Neuronal stem cell (in vitro differentiated cells): ENCODE measurements around the gene COX14.
A peak's percentile ranks its signal among the peaks of the same experiment; 100 is the strongest.

Experiments used
- DNase-seq: peaks from one replicate; pipeline ENCODE4 v3.0.0-alpha.2; 2013; ENCODE audit warnings: low spot score
- H2AFZ ChIP-seq: one replicate; pipeline ENCODE4 v1.6.1; 2013; ENCODE audit warnings: mild to moderate bottlenecking, low read length, inconsistent platforms
- H2AK5ac ChIP-seq: 2 replicates; pipeline ENCODE4 v1.6.1; 2013; ENCODE audit warnings: low read depth, mild to moderate bottlenecking, inconsistent platforms, low read length, moderate library complexity, mixed read lengths
- H2BK120ac ChIP-seq: 2 replicates; pipeline ENCODE4 v1.6.1; 2013; ENCODE audit warnings: low read depth, mild to moderate bottlenecking, inconsistent platforms, low read length, moderate library complexity, mixed read lengths
- H2BK12ac ChIP-seq: one replicate; pipeline ENCODE4 v1.6.1; 2013; ENCODE audit warnings: low read length, inconsistent platforms
- H2BK15ac ChIP-seq: 2 replicates; pipeline ENCODE4 v1.6.1; 2013; ENCODE audit warnings: mild to moderate bottlenecking, low read length, inconsistent platforms, mixed read lengths
- H2BK5ac ChIP-seq: one replicate; pipeline ENCODE4 v1.6.1; 2013; ENCODE audit warnings: inconsistent platforms, mild to moderate bottlenecking, low read length, moderate library complexity
- H3K14ac ChIP-seq: one replicate; pipeline ENCODE4 v1.6.1; 2013; ENCODE audit warnings: low read length, inconsistent platforms
- H3K18ac ChIP-seq: 2 replicates; pipeline ENCODE4 v1.6.1; 2013; ENCODE audit warnings: low read length, inconsistent platforms
- H3K23ac ChIP-seq: 2 replicates; pipeline ENCODE4 v1.6.1; 2013; ENCODE audit warnings: low read depth, mild to moderate bottlenecking, mixed read lengths, low read length, inconsistent platforms; ENCODE audit not compliant: poor library complexity
- H3K27ac ChIP-seq: replicated peaks from 3 replicates; pipeline ENCODE4 v1.5.1; 2013; ENCODE audit warnings: low read length, inconsistent platforms
- H3K27me3 ChIP-seq, 3 experiments: 2 replicates each; pipeline ENCODE4 v1.6.1; 2013; ENCODE audit warnings: low read length in 3 of 3, mild to moderate bottlenecking in 2 of 3, inconsistent platforms in 1 of 3, low read depth in 1 of 3, mixed read lengths in 1 of 3, moderate library complexity in 1 of 3; ENCODE audit not compliant: control insufficient read depth in 3 of 3, insufficient read depth in 3 of 3
- H3K36me3 ChIP-seq, 2 donors: replicated peaks in 1 of 2; 2 replicates each; pipeline ENCODE4 v1.6.1; 2013; ENCODE audit warnings: low read length in 2 of 2; ENCODE audit not compliant: control insufficient read depth in 2 of 2, insufficient read depth in 2 of 2
- H3K4ac ChIP-seq: 2 replicates; pipeline ENCODE4 v1.6.1; 2013; ENCODE audit warnings: inconsistent platforms, mild to moderate bottlenecking, low read length, moderate library complexity
- H3K4me1 ChIP-seq, 2 donors: 1 replicate in 1 of 2; 2 replicates in 1 of 2; pipeline ENCODE4 v1.6.1; 2013; ENCODE audit warnings: low read length in 2 of 2, low read depth in 1 of 2; ENCODE audit not compliant: control insufficient read depth in 2 of 2, insufficient read depth in 1 of 2
- H3K4me2 ChIP-seq: one replicate; pipeline ENCODE4 v1.6.1; 2013; ENCODE audit warnings: mild to moderate bottlenecking, low read length, inconsistent platforms; ENCODE audit not compliant: insufficient read depth, poor library complexity, severe bottlenecking
- H3K4me3 ChIP-seq, 2 donors: 2 replicates each; pipeline ENCODE4 v1.5.1; 2013; ENCODE audit warnings: low read length in 2 of 2, mild to moderate bottlenecking in 2 of 2, inconsistent platforms in 1 of 2, moderate library complexity in 1 of 2
- H3K79me1 ChIP-seq: one replicate; pipeline ENCODE4 v1.6.1; 2013; ENCODE audit warnings: low read depth, mild to moderate bottlenecking, inconsistent platforms, low read length, moderate library complexity
- H3K9ac ChIP-seq: one replicate; pipeline ENCODE4 v1.6.1; 2013; ENCODE audit warnings: mild to moderate bottlenecking, low read depth, low read length, inconsistent platforms; ENCODE audit not compliant: poor library complexity
- H3K9me3 ChIP-seq, 2 donors: replicated peaks in 1 of 2; 2 replicates each; pipeline versions ENCODE3 to v1.6.1; 2013; ENCODE audit warnings: low read length in 2 of 2, mild to moderate bottlenecking in 2 of 2, inconsistent platforms in 1 of 2, low read depth in 1 of 2, mixed read lengths in 1 of 2, moderate library complexity in 1 of 2; ENCODE audit not compliant: control insufficient read depth in 2 of 2, insufficient read depth in 1 of 2
- H4K8ac ChIP-seq: one replicate; pipeline ENCODE4 v1.6.1; 2013; ENCODE audit warnings: low read depth, mild to moderate bottlenecking, inconsistent platforms, low read length, moderate library complexity
- H4K91ac ChIP-seq: one replicate; pipeline ENCODE4 v1.6.1; 2013; ENCODE audit warnings: low read length, low read depth, mild to moderate bottlenecking, inconsistent platforms; ENCODE audit not compliant: poor library complexity
- WGBS, 2 donors: extraction: QIAGEN DNeasy Blood & Tissue Kit; methylation state at CpG; one replicate each; pipeline ENCODE4 v1.1.7; 2013; ENCODE audit warnings: missing lambda C conversion rate in 2 of 2, mixed read lengths in 1 of 2; ENCODE audit not compliant: insufficient read length in 2 of 2, insufficient replicate concordance in 1 of 2; ENCODE audit errors: extremely low coverage in 2 of 2; 5-methylcytosine and 5-hydroxymethylcytosine counted together

The COX14 gene

GRCh38 chr12:50066402-50066801, 45.6 kb upstream of the COX14 start:
- H3K4ac ChIP-seq, result no peak overlapping the region
- H3K27me3 ChIP-seq, result no peaks in the 10 kb centered on the region
- no peak overlapping the region for H2BK12ac ChIP-seq
- no CpG with 5 or more reads among the region's 5 CpGs for WGBS, 2 donors
- no peak overlapping the region for H2AFZ ChIP-seq
- DNase-seq, result no peak
- H2BK5ac ChIP-seq, result no peak overlapping the region
- H3K9me3 ChIP-seq, result no peaks in the 10 kb centered on the region
- H3K79me1 ChIP-seq, result no peaks in the 10 kb centered on the region
- no peak overlapping the region for H3K4me3 ChIP-seq
- no peak overlapping the region for H2BK15ac ChIP-seq
- no peak overlapping the region for H3K18ac ChIP-seq
- H3K27ac ChIP-seq, result no peak overlapping the region
- peaks cover 8 to 18% of the 10 kb centered on the region in 2 donors for H3K4me1 ChIP-seq
- H4K8ac ChIP-seq, result no peak overlapping the region
- H2BK120ac ChIP-seq, result no peak overlapping the region
- no peak overlapping the region for H2AK5ac ChIP-seq
- no peak overlapping the region for H4K91ac ChIP-seq
- no peak overlapping the region for H3K23ac ChIP-seq
- H3K14ac ChIP-seq, result no peak overlapping the region
- peaks cover 0 to 1% of the 10 kb centered on the region in 2 donors for H3K36me3 ChIP-seq
- no peak overlapping the region for H3K4me2 ChIP-seq
- H3K9ac ChIP-seq, result no peak overlapping the region

- WGBS, 2 donors, result no CpG with 5 or more reads among the region's 5 CpGs
These were observed 43.0 kb upstream of the COX14 start for GRCh38 chr12:50069069-50069468.

GRCh38 chr12:50069539-50069938, 42.5 kb upstream of the COX14 start:
- H2AFZ ChIP-seq, result no peak overlapping the region
- H3K9me3 ChIP-seq, result no peaks in the 10 kb centered on the region
- H3K4me1 ChIP-seq, result peaks cover 8 to 34% of the 10 kb centered on the region in 2 donors
- H2BK15ac ChIP-seq, result no peak overlapping the region
- H3K4ac ChIP-seq, result no peak overlapping the region
- H2BK5ac ChIP-seq, result no peak overlapping the region
- H2BK12ac ChIP-seq, result no peak overlapping the region
- H3K14ac ChIP-seq, result no peak overlapping the region
- no peak overlapping the region for H3K18ac ChIP-seq
- no peak for DNase-seq
- H3K79me1 ChIP-seq, result no peaks in the 10 kb centered on the region
- H3K4me2 ChIP-seq, result no peak overlapping the region
- H3K4me3 ChIP-seq, result no peak overlapping the region
- H3K27ac ChIP-seq, result no peak overlapping the region
- H4K8ac ChIP-seq, result no peak overlapping the region
- H3K9ac ChIP-seq, result no peak overlapping the region
- H3K36me3 ChIP-seq, result no peaks in the 10 kb centered on the region
- no peak overlapping the region for H3K23ac ChIP-seq
- H3K27me3 ChIP-seq, result no peaks in the 10 kb centered on the region
- no peak overlapping the region for H2BK120ac ChIP-seq
- H4K91ac ChIP-seq, result no peak overlapping the region
- no peak overlapping the region for H2AK5ac ChIP-seq
- no CpG with 5 or more reads among the region's 3 CpGs for WGBS, 2 donors

More at GRCh38 chr12:50069069-50069468, 43.0 kb upstream of the COX14 start:
- H2AK5ac ChIP-seq, result no peak overlapping the region
- no peak overlapping the region for H4K91ac ChIP-seq
- H3K79me1 ChIP-seq, result no peaks in the 10 kb centered on the region
- H3K4me2 ChIP-seq, result no peak overlapping the region
- H2AFZ ChIP-seq, result no peak overlapping the region
- H3K18ac ChIP-seq, result no peak overlapping the region
- H3K27ac ChIP-seq, result no peak overlapping the region
- no peak overlapping the region for H3K14ac ChIP-seq
- H3K36me3 ChIP-seq, result no peaks in the 10 kb centered on the region
- peaks cover 8 to 34% of the 10 kb centered on the region in 2 donors for H3K4me1 ChIP-seq
- H3K9ac ChIP-seq, result no peak overlapping the region
- no peak overlapping the region for H2BK15ac ChIP-seq
- H4K8ac ChIP-seq, result no peak overlapping the region
- DNase-seq, result no peak
- H2BK12ac ChIP-seq, result no peak overlapping the region
- no peaks in the 10 kb centered on the region for H3K9me3 ChIP-seq
- H2BK5ac ChIP-seq, result peak overlapping the region; percentile 32
- no peak overlapping the region for H2BK120ac ChIP-seq
- H3K4me3 ChIP-seq, result no peak overlapping the region
- H3K27me3 ChIP-seq, result no peaks in the 10 kb centered on the region
- H3K4ac ChIP-seq, result no peak overlapping the region
- H3K23ac ChIP-seq, result no peak overlapping the region

GRCh38 chr12:50070314-50071060, 41.5 kb upstream of the COX14 start:
- 100% methylated on average over 2 of the region's 9 CpGs; no CpG with 5 or more reads in 1 of the 2 donors for WGBS, 2 donors
- H3K23ac ChIP-seq, result no peak overlapping the region

More at GRCh38 chr12:50070314-50071060, 41.5 kb upstream of the COX14 start:
- Histone ChIP-seq H3K27me3 (no peaks in the 10 kb centered on the region), H2AK5ac (no peak overlapping the region), H3K14ac (no peak overlapping the region), H3K79me1 (no peaks in the 10 kb centered on the region), H4K8ac (no peak overlapping the region), H2BK12ac (no peak overlapping the region), H3K4me3 (no peak overlapping the region), H2BK120ac (no peak overlapping the region), H3K9me3 (no peaks in the 10 kb centered on the region), H3K4ac (no peak overlapping the region), H2AFZ (peak overlapping the region; percentile 39), H3K18ac (peak overlapping the region; percentile 50), H4K91ac (no peak overlapping the region), H3K4me2 (no peak overlapping the region), H3K36me3 (no peaks in the 10 kb centered on the region), H2BK5ac (no peak overlapping the region), H2BK15ac (no peak overlapping the region), H3K27ac (no peak overlapping the region), H3K9ac (no peak overlapping the region), H3K4me1 (peaks cover 10 to 38% of the 10 kb centered on the region in 2 donors)
- DNase-seq, result peak; percentile 80
